C4-2B (cell line): Measurements from ENCODE around the gene PEX3.

Source experiments
- ZFX ChIP-seq: fragments of 450-650 bp; IDR thresholded peaks from 2 replicates; pipeline ENCODE4 v1.6.1; 2017
- TF ChIP-seq, protein P1 (sequence below): fragments of 450-650 bp; conservative IDR thresholded peaks from 2 replicates; pipeline ENCODE4 v1.5.1; 2017; ENCODE audit warnings: mild to moderate bottlenecking

DNA sequence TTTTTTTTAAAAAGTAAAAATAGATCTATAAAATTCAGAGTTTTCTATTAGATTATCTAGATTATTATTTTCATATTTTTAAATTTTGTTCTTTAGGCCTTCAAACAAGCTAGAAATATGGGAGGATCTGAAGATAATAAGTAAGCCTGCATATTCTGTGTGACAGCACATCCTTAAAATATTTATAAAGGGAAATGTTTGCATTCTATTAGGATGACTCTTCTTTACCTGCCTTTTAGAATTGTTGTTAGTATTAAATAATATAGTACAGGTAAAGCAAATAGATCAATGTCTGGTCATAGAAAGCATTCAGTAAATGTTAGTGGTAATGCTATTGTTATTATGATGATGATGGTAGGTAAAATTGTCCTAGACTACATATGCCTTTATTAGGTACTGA is 17.4 kb downstream of the PEX3 start:
- TF ChIP-seq, protein P1, sequence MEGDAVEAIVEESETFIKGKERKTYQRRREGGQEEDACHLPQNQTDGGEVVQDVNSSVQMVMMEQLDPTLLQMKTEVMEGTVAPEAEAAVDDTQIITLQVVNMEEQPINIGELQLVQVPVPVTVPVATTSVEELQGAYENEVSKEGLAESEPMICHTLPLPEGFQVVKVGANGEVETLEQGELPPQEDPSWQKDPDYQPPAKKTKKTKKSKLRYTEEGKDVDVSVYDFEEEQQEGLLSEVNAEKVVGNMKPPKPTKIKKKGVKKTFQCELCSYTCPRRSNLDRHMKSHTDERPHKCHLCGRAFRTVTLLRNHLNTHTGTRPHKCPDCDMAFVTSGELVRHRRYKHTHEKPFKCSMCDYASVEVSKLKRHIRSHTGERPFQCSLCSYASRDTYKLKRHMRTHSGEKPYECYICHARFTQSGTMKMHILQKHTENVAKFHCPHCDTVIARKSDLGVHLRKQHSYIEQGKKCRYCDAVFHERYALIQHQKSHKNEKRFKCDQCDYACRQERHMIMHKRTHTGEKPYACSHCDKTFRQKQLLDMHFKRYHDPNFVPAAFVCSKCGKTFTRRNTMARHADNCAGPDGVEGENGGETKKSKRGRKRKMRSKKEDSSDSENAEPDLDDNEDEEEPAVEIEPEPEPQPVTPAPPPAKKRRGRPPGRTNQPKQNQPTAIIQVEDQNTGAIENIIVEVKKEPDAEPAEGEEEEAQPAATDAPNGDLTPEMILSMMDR = no peak
- no peak for TF ChIP-seq ZFX
